GM19043 (cell line): ENCODE results near the gene GRHL3.

Source experiments
- ATAC-seq: cut with Tn5 transposase; IDR thresholded peaks from one replicate; pipeline ENCODE4 v1.9.1; 2021; ENCODE audit warnings: low read depth; ENCODE audit not compliant: unreplicated experiment

GRHL3 gene

GRCh38 chr1:24366707-24367106, 47.5 kb downstream of the GRHL3 start:
- no peak for ATAC-seq

- no peak for ATAC-seq
Measured at GRCh38 chr1:24369199-24369598, 50.0 kb downstream of the GRHL3 start.

GRCh38 chr1:24369801-24370200, 50.6 kb downstream of the GRHL3 start:
- no peak for ATAC-seq

- no peak for ATAC-seq
Measured at GRCh38 chr1:24373044-24373443, 53.9 kb downstream of the GRHL3 start.

GRCh38 chr1:24373710-24374109, 54.6 kb downstream of the GRHL3 start:
- ATAC-seq: no peak

GRCh38 chr1:24374891-24375786, 56.0 kb downstream of the GRHL3 start:
- ATAC-seq: no peak

GRCh38 chr1:24379733-24380315, 60.7 kb downstream of the GRHL3 start:
- no peak for ATAC-seq

GRCh38 chr1:24380508-24380907, 61.4 kb downstream of the GRHL3 start:
- no peak for ATAC-seq

GRCh38 chr1:24381256-24381655, 62.1 kb downstream of the GRHL3 start:
- ATAC-seq: no peak

- no peak for ATAC-seq
Measured at GRCh38 chr1:24382165-24382577, 63.0 kb downstream of the GRHL3 start.

GRCh38 chr1:24383381-24383940, 64.3 kb downstream of the GRHL3 start:
- ATAC-seq: no peak

GRCh38 chr1:24384251-24385090, 65.3 kb downstream of the GRHL3 start:
- ATAC-seq: peak; percentile 51

GRCh38 chr1:24385160-24385940, 66.2 kb downstream of the GRHL3 start:
- ATAC-seq: no peak

GRCh38 chr1:24386241-24386640, 67.1 kb downstream of the GRHL3 start:
- ATAC-seq: no peak

GRCh38 chr1:24386931-24387330, 67.8 kb downstream of the GRHL3 start:
- ATAC-seq: no peak

GRCh38 chr1:24387636-24388175, 68.5 kb downstream of the GRHL3 start:
- no peak for ATAC-seq

- ATAC-seq: no peak
Measured at GRCh38 chr1:24388331-24388885, 69.3 kb downstream of the GRHL3 start.

- no peak for ATAC-seq
Measured at GRCh38 chr1:24389231-24389678, 70.1 kb downstream of the GRHL3 start.
